ENCODE data around the gene TNFAIP8. TPM values are rescaled to one million over a fixed set of nuclear protein-coding genes. Genes with fewer than 3 reads are reported as not detected.

The TNFAIP8 gene
- total and polyA plus RNA-seq, 9 of the 15 experiments (the other 6 are each of a cell fraction or from before 2014, with no cell fraction given): 29.9 to 52.2 (median 44.8) TPM

- BruUV-seq (replicated peaks): no TSS peak
- Histone ChIP-seq H3K4me2 (ENCODE audit: insufficient read depth, low read length) (no peak overlapping the region), H3K27ac (ENCODE audit: extremely low read depth, low read depth, low read length) (no peak overlapping the region), H3K9ac (ENCODE audit: insufficient read depth in 1 of 2, low read depth in 2 of 2, low read length in 2 of 2) (no peak overlapping the region), H3K36me3 (ENCODE audit: control insufficient read depth, insufficient read depth, low read length) (no peaks in the 10 kb centered on the region; the same call in 1 of the 3 replicates), H3K79me2 (ENCODE audit: control insufficient read depth, insufficient read depth, low read length) (peaks cover 53% of the 10 kb centered on the region), H2AFZ (ENCODE audit: low read depth, low read length) (no peak overlapping the region), H4K20me1 (replicated peaks; ENCODE audit: control insufficient read depth, insufficient read depth, low read length) (no peaks in the 10 kb centered on the region), H3K9me3 (replicated peaks; ENCODE audit: control insufficient read depth, insufficient read depth, low read depth, low read length) (no peaks in the 10 kb centered on the region), H3K4me1 (replicated peaks in 1 of 2; ENCODE audit: control insufficient read depth in 2 of 2, insufficient read depth in 2 of 2, low read length in 2 of 2) (peaks cover 0 to 52% of the 10 kb centered on the region in 2 experiments; a peak in 4 of 5 replicates), H3K9me1 (ENCODE audit: control insufficient read depth, insufficient read depth, low read length) (peaks cover 3% of the 10 kb centered on the region), H3K4me3 (no peak overlapping the region), H3K27me3 (ENCODE audit: control insufficient read depth in 2 of 2, insufficient read depth in 2 of 2, low read length in 2 of 2) (no peaks in the 10 kb centered on the region)
- TF ChIP-seq ELK1 (CRISPR knock-in tag; IDR thresholded peaks at IDR 0.05) (no peak), ZBTB1 (CRISPR knock-in tag; IDR thresholded peaks at IDR 0.05; ENCODE audit: borderline replicate concordance, low read depth) (no peak), RB1 (IDR thresholded peaks at IDR 0.05; ENCODE audit: low read depth) (no peak), POLR2H (tag; IDR thresholded peaks at IDR 0.05; ENCODE audit: low read depth) (no peak), MCM5 (IDR thresholded peaks at IDR 0.05; ENCODE audit: low read depth) (no peak), POLR2G (IDR thresholded peaks at IDR 0.05; ENCODE audit: low read depth, low read length) (no peak), ATF2 (CRISPR knock-in tag; IDR thresholded peaks at IDR 0.05) (no peak), ZKSCAN3 (CRISPR knock-in tag; IDR thresholded peaks at IDR 0.05) (no peak), NFATC3 (IDR thresholded peaks at IDR 0.05) (no peak), ESRRA (IDR thresholded peaks at IDR 0.05; ENCODE audit: borderline replicate concordance, low read depth) (no peak), SIN3B (IDR thresholded peaks at IDR 0.05; ENCODE audit: low read depth) (no peak)
- TF ChIP-seq, protein P1, sequence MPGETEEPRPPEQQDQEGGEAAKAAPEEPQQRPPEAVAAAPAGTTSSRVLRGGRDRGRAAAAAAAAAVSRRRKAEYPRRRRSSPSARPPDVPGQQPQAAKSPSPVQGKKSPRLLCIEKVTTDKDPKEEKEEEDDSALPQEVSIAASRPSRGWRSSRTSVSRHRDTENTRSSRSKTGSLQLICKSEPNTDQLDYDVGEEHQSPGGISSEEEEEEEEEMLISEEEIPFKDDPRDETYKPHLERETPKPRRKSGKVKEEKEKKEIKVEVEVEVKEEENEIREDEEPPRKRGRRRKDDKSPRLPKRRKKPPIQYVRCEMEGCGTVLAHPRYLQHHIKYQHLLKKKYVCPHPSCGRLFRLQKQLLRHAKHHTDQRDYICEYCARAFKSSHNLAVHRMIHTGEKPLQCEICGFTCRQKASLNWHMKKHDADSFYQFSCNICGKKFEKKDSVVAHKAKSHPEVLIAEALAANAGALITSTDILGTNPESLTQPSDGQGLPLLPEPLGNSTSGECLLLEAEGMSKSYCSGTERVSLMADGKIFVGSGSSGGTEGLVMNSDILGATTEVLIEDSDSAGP (CRISPR knock-in tag; IDR thresholded peaks at IDR 0.05): no peak
- intact Hi-C loops (cut with micrococcal nuclease) (no loop called here), in situ Hi-C loops (cut with MboI) (no loop called here)
- 100% methylated on average over 2 of the region's 2 CpGs for WGBS (ENCODE audit: insufficient coverage, low coverage, missing lambda C conversion rate)
- ATAC-seq: no peak
- FAIRE-seq: no peak
- POLR2A ChIA-PET: no interaction called here
- DNase-seq (ENCODE audit: extremely low read depth in 1 of 4, low spot score in 3 of 4): no peak
- CTCF ChIA-PET (ENCODE audit: low intra/inter-chr PET ratio): no interaction called here
Measured at GRCh38 chr5:119363271-119363670, 7.5 kb downstream of the TNFAIP8 start.
